GM23338 (cell line): Measurements from ENCODE around the gene ESR1. TPM values are rescaled to one million over a fixed set of nuclear protein-coding genes. Genes with fewer than 3 reads are reported as not detected.
A peak's percentile ranks its signal among the peaks of the same experiment; 100 is the strongest.

Source experiments
- ATAC-seq: fragments of 200-7000 bp; cut with Tn5 transposase; 3 replicates; pipeline ENCODE4 v1.9.1; 2020
- DNase-seq: peaks from one replicate; pipeline ENCODE4 v3.0.0-alpha.2; 2015; ENCODE audit warnings: low spot score
- H2AFZ ChIP-seq: fragments of 200-600 bp; sonication (generic); 2 replicates; pipeline ENCODE4 v1.8.0; 2016; ENCODE audit warnings: antibody characterized with exemption, mild to moderate bottlenecking, moderate library complexity
- H3F3A ChIP-seq: fragments of 200-600 bp; sonication (generic); replicated peaks from 2 replicates; pipeline ENCODE4 v1.8.0; 2017; ENCODE audit warnings: antibody characterized with exemption, mixed run types, low read depth
- H3K27ac ChIP-seq: fragments of 200-600 bp; sonication (generic); 2 replicates; pipeline ENCODE4 v1.6.1; 2016; ENCODE audit warnings: low read depth
- H3K27me3 ChIP-seq: fragments of 200-600 bp; sonication (generic); 2 replicates; pipeline ENCODE4 v1.8.0; 2016; ENCODE audit warnings: mild to moderate bottlenecking, mixed run types, moderate library complexity; ENCODE audit not compliant: insufficient read depth
- H3K36me3 ChIP-seq: fragments of 200-600 bp; sonication (generic); 2 replicates; pipeline ENCODE4 v1.8.0; 2016; ENCODE audit warnings: mild to moderate bottlenecking; ENCODE audit not compliant: insufficient read depth
- H3K4me1 ChIP-seq: fragments of 200-600 bp; sonication (generic); 2 replicates; pipeline ENCODE4 v1.8.0; 2016; ENCODE audit warnings: mild to moderate bottlenecking, moderate library complexity; ENCODE audit not compliant: insufficient read depth
- H3K4me2 ChIP-seq: fragments of 200-600 bp; sonication (generic); 2 replicates; pipeline ENCODE4 v1.7.1; 2017; ENCODE audit warnings: mixed run types
- H3K4me3 ChIP-seq: fragments of 200-600 bp; sonication (generic); 2 replicates; pipeline ENCODE4 v1.6.1; 2016; ENCODE audit warnings: mixed run types
- H3K79me2 ChIP-seq: fragments of 200-600 bp; sonication (generic); replicated peaks from 2 replicates; pipeline ENCODE4 v1.8.0; 2017; ENCODE audit warnings: mild to moderate bottlenecking; ENCODE audit not compliant: insufficient read depth
- H3K9me2 ChIP-seq: fragments of 200-600 bp; sonication (generic); 2 replicates; pipeline ENCODE4 v1.8.0; 2017; ENCODE audit not compliant: insufficient read depth
- H4K20me1 ChIP-seq: fragments of 200-600 bp; sonication (generic); replicated peaks from 2 replicates; pipeline ENCODE4 v1.8.0; 2017; ENCODE audit warnings: mild to moderate bottlenecking; ENCODE audit not compliant: insufficient read depth
- H3K27ac Mint-ChIP-seq: 2 replicates; pipeline ENCODE4 v1.8.0; 2020; ENCODE audit warnings: inconsistent platforms, mild to moderate bottlenecking, moderate library complexity, mixed read lengths
- H3K27me3 Mint-ChIP-seq: 3 replicates; pipeline ENCODE4 v1.8.0; 2022; ENCODE audit warnings: low read depth, mild to moderate bottlenecking, moderate library complexity, mixed read lengths, inconsistent platforms; ENCODE audit not compliant: insufficient read depth, poor library complexity
- H3K36me3 Mint-ChIP-seq: 3 replicates; pipeline ENCODE4 v1.8.0; 2021; ENCODE audit warnings: low read depth, mild to moderate bottlenecking, inconsistent platforms, moderate library complexity, mixed read lengths
- H3K4me1 Mint-ChIP-seq: 3 replicates; pipeline ENCODE4 v1.8.0; 2020; ENCODE audit warnings: mild to moderate bottlenecking, inconsistent platforms, mixed read lengths
- H3K4me3 Mint-ChIP-seq: 3 replicates; pipeline ENCODE4 v1.8.0; 2021; ENCODE audit warnings: moderate library complexity, mild to moderate bottlenecking, inconsistent platforms, mixed read lengths
- H3K9me3 Mint-ChIP-seq: 3 replicates; pipeline ENCODE4 v1.8.0; 2020; ENCODE audit warnings: moderate library complexity, mild to moderate bottlenecking, inconsistent platforms, mixed read lengths
- CREB1 ChIP-seq: fragments of 250-450 bp; sonication (Bioruptor Pico); IDR thresholded peaks from 2 replicates; pipeline ENCODE4 v1.5.0; 2020; ENCODE audit warnings: low read depth, mild to moderate bottlenecking, moderate library complexity
- ETS1 ChIP-seq: IDR thresholded peaks from 2 replicates; pipeline ENCODE4 v1.6.1; 2016; ENCODE audit warnings: antibody characterized with exemption
- EZH2phosphoT487 ChIP-seq: fragments of 200-600 bp; sonication (generic); IDR thresholded peaks from one replicate; pipeline ENCODE4 v1.8.1; 2018; ENCODE audit warnings: antibody characterized with exemption; ENCODE audit not compliant: unreplicated experiment
- JUNB ChIP-seq: IDR thresholded peaks from one replicate; pipeline ENCODE4 v1.6.1; 2016; ENCODE audit warnings: antibody characterized with exemption; ENCODE audit not compliant: unreplicated experiment
- NANOG ChIP-seq: IDR thresholded peaks from 2 replicates; pipeline ENCODE4 v1.6.1; 2016; ENCODE audit warnings: antibody characterized with exemption, borderline replicate concordance
- POLR2AphosphoS5 ChIP-seq: IDR thresholded peaks from 2 replicates; pipeline ENCODE4 v1.6.1; 2016; ENCODE audit warnings: antibody characterized with exemption, low read depth
- REST ChIP-seq: IDR thresholded peaks from one replicate; pipeline ENCODE4 v1.6.1; 2018; ENCODE audit warnings: antibody characterized with exemption; ENCODE audit not compliant: unreplicated experiment
- STAT1 ChIP-seq: IDR thresholded peaks from one replicate; pipeline ENCODE4 v1.6.1; 2016; ENCODE audit warnings: antibody characterized with exemption; ENCODE audit not compliant: unreplicated experiment
- ZNF114 ChIP-seq: fragments of 250-450 bp; sonication (Bioruptor Pico); IDR thresholded peaks from 2 replicates; pipeline ENCODE4 v1.5.0; 2020; ENCODE audit warnings: mild to moderate bottlenecking, moderate library complexity
- ZNF331 ChIP-seq: fragments of 250-450 bp; sonication (Bioruptor Pico); IDR thresholded peaks from 2 replicates; pipeline ENCODE4 v1.5.0; 2020; ENCODE audit warnings: low read depth, mild to moderate bottlenecking, moderate library complexity
- polyA plus RNA-seq: library from polyadenylated mRNA; unstranded; fragments of >200 nt; fragmentation: Nextera tagmentation; extraction: Ambion mirVana; gene quantifications from 2 replicates; pipeline ENCODE4 v1.2.1, GENCODE V29; 2016
- total RNA-seq: library from RNA; depleted of rRNA; stranded (reverse); fragments of >200 nt; shearing (Covaris generic); gene quantifications from 2 replicates; pipeline ENCODE4 v1.2.3, GENCODE V29; 2014
- TF ChIP-seq, protein P1 (sequence below): fragments of 250-450 bp; sonication (Bioruptor Pico); IDR thresholded peaks from 2 replicates; pipeline ENCODE4 v1.5.0; 2020; ENCODE audit warnings: mild to moderate bottlenecking, moderate library complexity

Gene ESR1
- total and polyA plus RNA-seq, 2 experiments from 2014 or later = 0.94 TPM; not detected in 1

GRCh38 chr6:151999194-151999593 is 191.7 kb downstream of the ESR1 start (continued):
- TF ChIP-seq, protein P1, sequence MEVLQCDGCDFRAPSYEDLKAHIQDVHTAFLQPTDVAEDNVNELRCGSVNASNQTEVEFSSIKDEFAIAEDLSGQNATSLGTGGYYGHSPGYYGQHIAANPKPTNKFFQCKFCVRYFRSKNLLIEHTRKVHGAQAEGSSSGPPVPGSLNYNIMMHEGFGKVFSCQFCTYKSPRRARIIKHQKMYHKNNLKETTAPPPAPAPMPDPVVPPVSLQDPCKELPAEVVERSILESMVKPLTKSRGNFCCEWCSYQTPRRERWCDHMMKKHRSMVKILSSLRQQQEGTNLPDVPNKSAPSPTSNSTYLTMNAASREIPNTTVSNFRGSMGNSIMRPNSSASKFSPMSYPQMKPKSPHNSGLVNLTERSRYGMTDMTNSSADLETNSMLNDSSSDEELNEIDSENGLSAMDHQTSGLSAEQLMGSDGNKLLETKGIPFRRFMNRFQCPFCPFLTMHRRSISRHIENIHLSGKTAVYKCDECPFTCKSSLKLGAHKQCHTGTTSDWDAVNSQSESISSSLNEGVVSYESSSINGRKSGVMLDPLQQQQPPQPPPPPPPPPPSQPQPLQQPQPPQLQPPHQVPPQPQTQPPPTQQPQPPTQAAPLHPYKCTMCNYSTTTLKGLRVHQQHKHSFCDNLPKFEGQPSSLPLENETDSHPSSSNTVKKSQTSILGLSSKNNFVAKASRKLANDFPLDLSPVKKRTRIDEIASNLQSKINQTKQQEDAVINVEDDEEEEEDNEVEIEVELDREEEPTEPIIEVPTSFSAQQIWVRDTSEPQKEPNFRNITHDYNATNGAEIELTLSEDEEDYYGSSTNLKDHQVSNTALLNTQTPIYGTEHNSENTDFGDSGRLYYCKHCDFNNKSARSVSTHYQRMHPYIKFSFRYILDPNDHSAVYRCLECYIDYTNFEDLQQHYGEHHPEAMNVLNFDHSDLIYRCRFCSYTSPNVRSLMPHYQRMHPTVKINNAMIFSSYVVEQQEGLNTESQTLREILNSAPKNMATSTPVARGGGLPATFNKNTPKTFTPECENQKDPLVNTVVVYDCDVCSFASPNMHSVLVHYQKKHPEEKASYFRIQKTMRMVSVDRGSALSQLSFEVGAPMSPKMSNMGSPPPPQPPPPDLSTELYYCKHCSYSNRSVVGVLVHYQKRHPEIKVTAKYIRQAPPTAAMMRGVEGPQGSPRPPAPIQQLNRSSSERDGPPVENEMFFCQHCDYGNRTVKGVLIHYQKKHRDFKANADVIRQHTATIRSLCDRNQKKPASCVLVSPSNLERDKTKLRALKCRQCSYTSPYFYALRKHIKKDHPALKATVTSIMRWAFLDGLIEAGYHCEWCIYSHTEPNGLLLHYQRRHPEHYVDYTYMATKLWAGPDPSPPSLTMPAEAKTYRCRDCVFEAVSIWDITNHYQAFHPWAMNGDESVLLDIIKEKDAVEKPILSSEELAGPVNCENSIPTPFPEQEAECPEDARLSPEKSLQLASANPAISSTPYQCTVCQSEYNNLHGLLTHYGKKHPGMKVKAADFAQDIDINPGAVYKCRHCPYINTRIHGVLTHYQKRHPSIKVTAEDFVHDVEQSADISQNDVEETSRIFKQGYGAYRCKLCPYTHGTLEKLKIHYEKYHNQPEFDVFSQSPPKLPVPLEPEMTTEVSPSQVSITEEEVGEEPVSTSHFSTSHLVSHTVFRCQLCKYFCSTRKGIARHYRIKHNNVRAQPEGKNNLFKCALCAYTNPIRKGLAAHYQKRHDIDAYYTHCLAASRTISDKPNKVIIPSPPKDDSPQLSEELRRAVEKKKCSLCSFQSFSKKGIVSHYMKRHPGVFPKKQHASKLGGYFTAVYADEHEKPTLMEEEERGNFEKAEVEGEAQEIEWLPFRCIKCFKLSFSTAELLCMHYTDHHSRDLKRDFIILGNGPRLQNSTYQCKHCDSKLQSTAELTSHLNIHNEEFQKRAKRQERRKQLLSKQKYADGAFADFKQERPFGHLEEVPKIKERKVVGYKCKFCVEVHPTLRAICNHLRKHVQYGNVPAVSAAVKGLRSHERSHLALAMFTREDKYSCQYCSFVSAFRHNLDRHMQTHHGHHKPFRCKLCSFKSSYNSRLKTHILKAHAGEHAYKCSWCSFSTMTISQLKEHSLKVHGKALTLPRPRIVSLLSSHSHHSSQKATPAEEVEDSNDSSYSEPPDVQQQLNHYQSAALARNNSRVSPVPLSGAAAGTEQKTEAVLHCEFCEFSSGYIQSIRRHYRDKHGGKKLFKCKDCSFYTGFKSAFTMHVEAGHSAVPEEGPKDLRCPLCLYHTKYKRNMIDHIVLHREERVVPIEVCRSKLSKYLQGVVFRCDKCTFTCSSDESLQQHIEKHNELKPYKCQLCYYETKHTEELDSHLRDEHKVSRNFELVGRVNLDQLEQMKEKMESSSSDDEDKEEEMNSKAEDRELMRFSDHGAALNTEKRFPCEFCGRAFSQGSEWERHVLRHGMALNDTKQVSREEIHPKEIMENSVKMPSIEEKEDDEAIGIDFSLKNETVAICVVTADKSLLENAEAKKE (CRISPR knock-in tag) = no peak
- TF ChIP-seq POLR2AphosphoS5 (no peak), STAT1 (no peak)

DNA sequence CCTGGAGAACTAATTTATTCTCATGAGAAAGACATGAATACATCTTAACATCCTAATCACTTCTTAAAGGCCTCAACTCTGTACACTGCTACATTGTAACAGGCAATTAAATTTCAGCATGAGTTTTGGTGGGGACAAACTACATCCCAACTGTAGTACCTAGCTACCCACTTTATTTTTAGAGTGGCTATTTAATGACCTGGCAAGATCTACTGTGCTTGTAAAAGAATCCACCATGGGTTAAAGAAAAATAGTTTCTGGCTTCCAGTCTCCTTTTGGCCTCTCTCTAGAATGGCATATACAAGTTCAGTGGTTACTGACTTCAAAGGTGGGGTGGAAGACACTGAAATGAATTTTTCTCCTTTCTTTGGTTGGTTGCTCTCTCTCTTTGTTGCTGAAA is 193.9 kb downstream of the ESR1 start:
- Mint-ChIP-seq H3K27ac (no peak overlapping the region), H3K27me3 (peaks cover under 1% of the 10 kb centered on the region), H3K4me3 (no peak overlapping the region), H3K4me1 (peaks cover under 1% of the 10 kb centered on the region; the same call in 2 of the 3 replicates), H3K36me3 (no peaks in the 10 kb centered on the region), H3K9me3 (no peaks in the 10 kb centered on the region)
- H3F3A ChIP-seq = no peaks in the 10 kb centered on the region
- ATAC-seq (no peak), DNase-seq (no peak)
- H3K27ac ChIP-seq = no peak overlapping the region
- H3K4me2 ChIP-seq = no peak overlapping the region
- no peaks in the 10 kb centered on the region for H3K4me1 ChIP-seq
- no peak overlapping the region for H3K4me3 ChIP-seq
- TF ChIP-seq CREB1 (CRISPR knock-in tag) (no peak), POLR2AphosphoS5 (no peak), JUNB (no peak)
- no peaks in the 10 kb centered on the region for H4K20me1 ChIP-seq
- no peak overlapping the region for H2AFZ ChIP-seq
- H3K79me2 ChIP-seq = no peaks in the 10 kb centered on the region
- H3K36me3 ChIP-seq = no peaks in the 10 kb centered on the region
- H3K9me2 ChIP-seq = no peaks in the 10 kb centered on the region
- H3K27me3 ChIP-seq = no peaks in the 10 kb centered on the region

DNA sequence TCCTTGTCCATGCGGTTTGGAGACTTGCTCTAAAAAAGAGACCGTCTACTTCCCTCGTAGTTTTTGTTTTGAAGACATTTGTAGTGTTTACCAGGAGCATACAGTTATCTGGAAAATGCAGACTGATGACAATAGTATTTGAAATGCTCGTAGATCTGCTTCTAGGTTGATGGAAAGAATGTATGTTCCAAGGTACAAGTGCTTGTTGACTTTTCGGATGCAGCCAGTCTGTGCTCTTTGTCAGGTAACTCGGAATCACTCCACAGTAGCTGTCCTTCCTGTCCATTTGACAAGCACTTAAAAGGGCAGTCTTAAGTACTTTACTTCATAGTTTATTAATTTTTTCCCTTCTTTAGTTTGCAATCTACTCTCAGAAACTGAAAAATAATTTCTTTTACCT is 194.8 kb downstream of the ESR1 start:
- H3K36me3 ChIP-seq = no peaks in the 10 kb centered on the region
- no peak for TF ChIP-seq ZNF114 (CRISPR knock-in tag)
- TF ChIP-seq NANOG = no peak
- no peak for TF ChIP-seq ZNF331 (CRISPR knock-in tag)
- TF ChIP-seq EZH2phosphoT487 = no peak
- no peak for TF ChIP-seq ETS1
- no peak for TF ChIP-seq STAT1
- TF ChIP-seq REST = no peak

More for the DNA sequence above, 194.8 kb downstream of the ESR1 start:
- Histone ChIP-seq H3K27me3 (no peaks in the 10 kb centered on the region), H3K4me3 (no peak overlapping the region), H3K9me2 (no peaks in the 10 kb centered on the region), H3K79me2 (no peaks in the 10 kb centered on the region), H4K20me1 (no peaks in the 10 kb centered on the region), H2AFZ (peak overlapping the region; percentile 65; the same call in 1 of the 2 replicates), H3K4me2 (no peak overlapping the region), H3K27ac (no peak overlapping the region), H3F3A (no peaks in the 10 kb centered on the region), H3K4me1 (no peaks in the 10 kb centered on the region)
- H3K27ac Mint-ChIP-seq = no peak overlapping the region
- ATAC-seq (no peak), DNase-seq (no peak)
- H3K36me3 Mint-ChIP-seq = no peaks in the 10 kb centered on the region
- no peaks in the 10 kb centered on the region for H3K9me3 Mint-ChIP-seq
- no peaks in the 10 kb centered on the region for H3K4me1 Mint-ChIP-seq
- H3K27me3 Mint-ChIP-seq = no peaks in the 10 kb centered on the region
- no peak overlapping the region for H3K4me3 Mint-ChIP-seq
